Transverse colon (tissue), 4 donors: ENCODE data around the gene FCN2. TPM values are rescaled to one million over a fixed set of nuclear protein-coding genes. Genes with fewer than 3 reads are reported as not detected.

Source experiments
- DNase-seq: peaks from one replicate; pipeline ENCODE4 v3.0.0-alpha.2; 2019
- H3K27ac ChIP-seq, 4 donors: fragments of 200-600 bp; sonication (generic); 2 replicates each; pipeline ENCODE4 v1.5.1; 2016 to 2018; ENCODE audit warnings: inconsistent platforms in 4 of 4
- H3K27me3 ChIP-seq: fragments of 200-600 bp; sonication (generic); 2 replicates; pipeline ENCODE4 v1.5.1; 2017; ENCODE audit warnings: inconsistent platforms
- H3K36me3 ChIP-seq, 4 donors: fragments of 200-600 bp; sonication (generic); 2 replicates each; pipeline ENCODE4 v1.5.1; 2017 to 2019; ENCODE audit warnings: inconsistent platforms in 4 of 4
- H3K4me1 ChIP-seq, 4 donors: fragments of 200-600 bp; sonication (generic); 2 replicates each; pipeline ENCODE4 v1.5.1; 2017 to 2020; ENCODE audit warnings: inconsistent platforms in 4 of 4
- H3K4me3 ChIP-seq, 4 donors: fragments of 200-600 bp; sonication (generic); 1 replicate in 1 of 4; 2 replicates in 3 of 4; pipeline versions ENCODE4 v1.5.1 to v1.6.1; 2017 to 2019; ENCODE audit warnings: inconsistent platforms in 4 of 4
- H3K9me3 ChIP-seq, 2 donors: fragments of 200-600 bp; sonication (generic); 2 replicates each; pipeline ENCODE4 v1.5.1; 2017 to 2019; ENCODE audit warnings: inconsistent platforms in 2 of 2
- EP300 ChIP-seq: sonication (generic); formaldehyde crosslinking; IDR thresholded peaks from one replicate; pipeline ENCODE4 v1.6.1; 2017; ENCODE audit warnings: antibody characterized with exemption, low read depth
- POLR2A ChIP-seq: fragments of 450-650 bp; IDR thresholded peaks from one replicate; pipeline ENCODE4 v1.6.1; 2016; ENCODE audit warnings: antibody characterized with exemption, mild to moderate bottlenecking, moderate library complexity
- POLR2AphosphoS5 ChIP-seq, 3 donors: sonication (generic); formaldehyde crosslinking; IDR thresholded peaks; one replicate each; pipeline ENCODE4 v1.6.1; 2016; ENCODE audit warnings: antibody characterized with exemption in 3 of 3
- WGBS, 2 donors: methylation state at CpG; one replicate each; pipeline ENCODE4 v1.1.5; 2018; ENCODE audit warnings: low coverage in 1 of 2; 5-methylcytosine and 5-hydroxymethylcytosine counted together
- in situ Hi-C, 4 donors: fragments of 200-750 bp; cut with MboI; loops; one replicate each; pipeline versions ENCODE4 v1.15.0 to v1.15.1; 2017; ENCODE audit warnings: low sequenced_read_pairs in 3 of 4, low pct_ligation_motif_present in 1 of 4, low pct_unique_long_range_greater_than_20kb in 1 of 4
- intact Hi-C: fragments of 100-400 bp; cut with DNase I; formaldehyde crosslinking; loops from one replicate; pipeline ENCODE4 v1.15.1; 2023; ENCODE audit warnings: low total_unique reads
- total RNA-seq, 4 donors: library from RNA; depleted of rRNA; stranded (reverse); fragments of >200 nt; gene quantifications; one replicate each; pipeline ENCODE4 v1.1.0, GENCODE V29; 2016
- TF ChIP-seq, protein P1 (sequence below), 5 experiments: fragments of 200-600 bp in 3 of 5; fragments of 450-650 bp in 2 of 5; sonication (generic) in 3 of 5; IDR thresholded peaks; 1 replicate in 2 of 5; 2 replicates in 3 of 5; pipeline ENCODE4 v1.5.1; 2016 to 2017; ENCODE audit warnings: antibody characterized with exemption in 5 of 5, inconsistent platforms in 3 of 5, mild to moderate bottlenecking in 2 of 5, moderate library complexity in 1 of 5

FCN2 gene
- total RNA-seq, 4 donors from 2014 or later: not detected

DNA sequence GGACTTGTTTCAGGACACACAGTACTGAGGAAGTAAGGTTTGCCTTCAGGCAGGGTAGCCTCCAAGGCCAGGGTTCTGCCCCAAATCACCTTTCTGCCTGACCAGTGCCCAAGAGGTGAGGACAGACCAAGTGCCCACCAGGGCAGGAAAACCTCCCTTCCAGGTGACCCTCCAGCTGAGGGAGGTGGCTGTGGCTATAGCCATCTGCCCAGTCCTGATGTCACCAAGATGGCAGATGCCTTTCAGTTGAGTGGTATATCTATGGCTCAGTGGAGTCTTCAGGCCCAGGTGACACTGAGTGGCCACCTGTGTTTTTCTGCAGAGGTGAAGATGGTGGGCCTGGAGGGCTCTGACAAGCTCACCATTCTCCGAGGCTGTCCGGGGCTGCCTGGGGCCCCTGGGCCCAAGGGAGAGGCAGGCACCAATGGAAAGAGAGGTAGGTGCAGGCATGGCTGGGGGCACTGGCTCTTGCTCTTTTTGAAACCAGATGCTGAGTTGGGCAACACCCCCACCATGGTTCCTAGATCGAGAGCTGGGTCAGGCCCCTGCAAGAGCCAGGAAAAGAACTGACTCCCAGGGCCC lies 1.7 kb downstream of the FCN2 start:
- Histone ChIP-seq H3K36me3 (no peaks in the 10 kb centered on the region), H3K9me3 (no peaks in the 10 kb centered on the region), H3K27ac (no peak overlapping the region), H3K27me3 (no peaks in the 10 kb centered on the region), H3K4me3 (no peak overlapping the region), H3K4me1 (no peaks in the 10 kb centered on the region)
- no peak for DNase-seq
- intact Hi-C loops: no loop called here
- in situ Hi-C loops: no loop called here
- 89% methylated on average over 3 of the region's 3 CpGs; no CpG with 5 or more reads in 1 of the 2 donors for WGBS, 2 donors
- no peak for TF ChIP-seq POLR2AphosphoS5 (IDR thresholded peaks at IDR 0.05)
- TF ChIP-seq EP300: no peak
- TF ChIP-seq, protein P1, sequence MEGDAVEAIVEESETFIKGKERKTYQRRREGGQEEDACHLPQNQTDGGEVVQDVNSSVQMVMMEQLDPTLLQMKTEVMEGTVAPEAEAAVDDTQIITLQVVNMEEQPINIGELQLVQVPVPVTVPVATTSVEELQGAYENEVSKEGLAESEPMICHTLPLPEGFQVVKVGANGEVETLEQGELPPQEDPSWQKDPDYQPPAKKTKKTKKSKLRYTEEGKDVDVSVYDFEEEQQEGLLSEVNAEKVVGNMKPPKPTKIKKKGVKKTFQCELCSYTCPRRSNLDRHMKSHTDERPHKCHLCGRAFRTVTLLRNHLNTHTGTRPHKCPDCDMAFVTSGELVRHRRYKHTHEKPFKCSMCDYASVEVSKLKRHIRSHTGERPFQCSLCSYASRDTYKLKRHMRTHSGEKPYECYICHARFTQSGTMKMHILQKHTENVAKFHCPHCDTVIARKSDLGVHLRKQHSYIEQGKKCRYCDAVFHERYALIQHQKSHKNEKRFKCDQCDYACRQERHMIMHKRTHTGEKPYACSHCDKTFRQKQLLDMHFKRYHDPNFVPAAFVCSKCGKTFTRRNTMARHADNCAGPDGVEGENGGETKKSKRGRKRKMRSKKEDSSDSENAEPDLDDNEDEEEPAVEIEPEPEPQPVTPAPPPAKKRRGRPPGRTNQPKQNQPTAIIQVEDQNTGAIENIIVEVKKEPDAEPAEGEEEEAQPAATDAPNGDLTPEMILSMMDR (IDR thresholded peaks at IDR 0.05): no peak
- no peak for TF ChIP-seq POLR2A

DNA sequence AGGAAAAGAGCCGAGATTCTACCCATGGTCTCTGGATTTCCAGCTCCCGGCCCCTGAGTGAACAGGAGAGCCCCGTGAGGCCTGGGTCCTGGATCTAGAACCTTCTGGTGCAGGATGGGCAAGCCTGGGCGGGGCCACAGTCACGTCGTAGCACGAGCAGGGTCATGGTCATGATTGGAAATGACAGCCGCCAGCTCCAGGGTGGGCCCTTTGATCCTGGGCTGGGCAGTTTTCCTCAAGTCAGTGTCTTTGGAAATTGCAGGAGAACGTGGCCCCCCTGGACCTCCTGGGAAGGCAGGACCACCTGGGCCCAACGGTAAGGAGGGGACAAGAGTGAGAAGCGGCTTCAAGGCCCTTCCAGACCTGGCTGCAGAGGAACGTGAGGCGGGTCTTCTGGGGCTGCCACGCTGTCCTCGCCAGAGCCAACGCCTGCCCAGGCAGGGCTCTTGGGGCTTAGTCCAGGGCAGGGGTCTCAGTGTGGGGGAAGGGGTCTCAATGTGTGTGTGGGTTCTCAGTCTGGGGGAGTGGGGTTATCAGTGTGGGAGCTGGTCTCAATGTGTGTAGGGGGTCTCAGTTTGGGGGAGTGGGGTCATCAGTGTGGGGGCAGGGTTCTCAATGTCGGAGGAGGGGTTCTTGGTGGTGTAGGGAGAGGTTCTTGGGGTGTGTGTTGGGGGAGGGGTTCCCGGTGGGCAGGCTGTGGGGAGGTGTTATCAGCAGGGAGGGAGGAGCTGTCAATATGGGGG lies 2.6 kb downstream of the FCN2 start:
- DNase-seq: no peak
- 70 to 78% methylated on average over 7 to 18 of the region's 18 CpGs for WGBS, 2 donors
- no peak overlapping the region for H3K4me3 ChIP-seq
- no peaks in the 10 kb centered on the region for H3K4me1 ChIP-seq
- intact Hi-C loops: no loop called here
- TF ChIP-seq, protein P1 (IDR thresholded peaks at IDR 0.05): no peak
- TF ChIP-seq POLR2A: no peak
- TF ChIP-seq EP300: no peak
- no peak for TF ChIP-seq POLR2AphosphoS5 (IDR thresholded peaks at IDR 0.05)
- no peaks in the 10 kb centered on the region for H3K27me3 ChIP-seq
- in situ Hi-C loops: no loop called here
- no peaks in the 10 kb centered on the region for H3K36me3 ChIP-seq
- H3K9me3 ChIP-seq: no peaks in the 10 kb centered on the region
- H3K27ac ChIP-seq: no peak overlapping the region

DNA sequence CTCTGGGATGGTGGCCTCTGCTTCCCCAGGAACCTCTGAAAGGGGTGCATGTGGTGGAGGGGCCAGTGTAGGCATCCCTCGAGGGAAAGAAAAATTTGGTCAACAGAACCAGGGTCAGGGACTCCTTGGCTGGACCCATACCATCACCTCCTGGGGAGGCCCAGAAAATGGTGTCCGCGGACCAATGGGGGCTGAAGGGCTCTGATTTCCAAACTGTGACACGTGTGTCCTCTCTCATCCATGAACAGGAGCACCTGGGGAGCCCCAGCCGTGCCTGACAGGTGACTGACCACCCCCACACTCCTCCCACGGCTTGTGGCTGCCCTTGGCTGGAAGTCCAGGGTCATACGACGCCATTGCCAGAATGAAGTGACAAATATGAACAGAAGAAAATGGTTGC lies 3.9 kb downstream of the FCN2 start:
- H3K4me1 ChIP-seq: no peaks in the 10 kb centered on the region
- intact Hi-C loops (no loop called here), in situ Hi-C loops (no loop called here)
- TF ChIP-seq EP300 (no peak), POLR2AphosphoS5 (IDR thresholded peaks at IDR 0.05) (no peak), POLR2A (no peak)
- TF ChIP-seq, protein P1 (IDR thresholded peaks at IDR 0.05): no peak
- no peak overlapping the region for H3K27ac ChIP-seq
- no peak for DNase-seq
- H3K36me3 ChIP-seq: no peaks in the 10 kb centered on the region
- 81 to 92% methylated on average over 2 to 8 of the region's 8 CpGs for WGBS, 2 donors
- no peaks in the 10 kb centered on the region for H3K9me3 ChIP-seq
- H3K4me3 ChIP-seq: no peak overlapping the region
- H3K27me3 ChIP-seq: no peaks in the 10 kb centered on the region

DNA sequence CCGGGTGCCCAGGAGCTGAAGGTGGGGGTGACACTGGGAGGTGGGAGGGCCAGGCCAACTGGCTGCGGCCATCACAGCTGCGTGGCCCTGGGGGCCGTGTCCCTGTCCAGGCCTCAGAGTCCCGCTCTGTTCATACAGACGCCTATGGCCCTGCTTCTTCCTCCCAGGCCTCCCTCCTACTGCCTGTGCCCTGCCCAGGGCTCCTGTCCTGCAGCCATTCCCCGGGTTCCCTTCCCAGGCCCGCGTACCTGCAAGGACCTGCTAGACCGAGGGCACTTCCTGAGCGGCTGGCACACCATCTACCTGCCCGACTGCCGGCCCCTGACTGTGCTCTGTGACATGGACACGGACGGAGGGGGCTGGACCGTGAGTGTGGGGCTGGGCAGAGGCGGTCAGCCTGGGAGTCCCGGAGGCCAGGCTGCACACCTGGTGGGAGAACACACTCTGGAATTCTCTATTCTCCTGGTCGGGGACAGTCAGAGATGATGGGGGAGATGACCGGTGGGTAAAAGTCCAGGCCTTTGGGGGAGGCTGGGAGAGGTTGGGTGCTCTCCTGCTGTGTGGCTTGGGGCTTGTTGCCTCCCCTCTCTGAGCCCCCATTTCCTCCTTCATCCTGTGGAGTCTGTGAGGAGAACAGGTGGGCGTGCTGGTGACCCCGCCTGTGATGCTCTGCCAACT lies 4.5 kb downstream of the FCN2 start:
- no peaks in the 10 kb centered on the region for H3K36me3 ChIP-seq
- in situ Hi-C loops (no loop called here), intact Hi-C loops (loop anchor here (5.0 kb wide), 1 partner anchor 957 kb away; no protein-coding TSS in a partner anchor)
- WGBS, 2 donors: 88 to 100% methylated on average over 1 to 22 of the region's 22 CpGs
- H3K4me1 ChIP-seq: no peaks in the 10 kb centered on the region
- H3K27ac ChIP-seq: no peak overlapping the region
- H3K4me3 ChIP-seq: no peak overlapping the region
- TF ChIP-seq, protein P1 (IDR thresholded peaks at IDR 0.05): no peak
- TF ChIP-seq POLR2AphosphoS5 (IDR thresholded peaks at IDR 0.05): no peak
- no peak for TF ChIP-seq EP300
- no peak for TF ChIP-seq POLR2A
- no peaks in the 10 kb centered on the region for H3K9me3 ChIP-seq
- DNase-seq: no peak
- H3K27me3 ChIP-seq: no peaks in the 10 kb centered on the region
